HG03575 (cell line): ENCODE results near the gene CCDC77.
"Not testable (repeated sequence)": the region's sequence is repeated elsewhere in the genome, so short reads cannot be mapped to it uniquely, and the experiment has no call there.

ENCODE experiments used
- ATAC-seq: cut with Tn5 transposase; IDR thresholded peaks from one replicate; pipeline ENCODE4 v1.9.1; 2021; ENCODE audit not compliant: unreplicated experiment, insufficient number of reproducible peaks, low FRiP score; ENCODE audit errors: extremely low read depth

CCDC77 gene

GRCh38 chr12:401235-402028, at the start of gene CCDC77:
CCDC77 (plus strand) TSS chr12:401644; CDS start chr12:409384, 7,740 bp downstream.
- ATAC-seq, result peak; percentile 82

GRCh38 chr12:356276-356988, 45.0 kb upstream of the CCDC77 start:
- no peak for ATAC-seq

GRCh38 chr12:359091-359490, 42.4 kb upstream of the CCDC77 start:
- no peak for ATAC-seq

- ATAC-seq, result no peak
Measured at GRCh38 chr12:366820-367219, 34.6 kb upstream of the CCDC77 start.

- ATAC-seq, result no peak
Measured at GRCh38 chr12:367972-368371, 33.5 kb upstream of the CCDC77 start.

- ATAC-seq, result not testable (repeated sequence)
Measured at GRCh38 chr12:370739-371485, 30.5 kb upstream of the CCDC77 start.

- ATAC-seq, result no peak
Measured at GRCh38 chr12:386651-387050, 14.8 kb upstream of the CCDC77 start.

GRCh38 chr12:388012-388411, 13.4 kb upstream of the CCDC77 start:
- ATAC-seq, result no peak

- no peak for ATAC-seq
Measured at GRCh38 chr12:388541-389141, 12.8 kb upstream of the CCDC77 start.

- no peak for ATAC-seq
Measured at GRCh38 chr12:389142-390096, 12.0 kb upstream of the CCDC77 start, which contains the start of gene KDM5A. KDM5A (minus strand) TSS chr12:389320; CDS start chr12:389091, 229 bp downstream.

GRCh38 chr12:400828-401227, 616 bp upstream of the CCDC77 start:
- no peak for ATAC-seq

- ATAC-seq, result no peak
Measured at GRCh38 chr12:402029-402389, 565 bp downstream of the CCDC77 start.

GRCh38 chr12:414859-415258, 13.4 kb downstream of the CCDC77 start:
- ATAC-seq, result no peak

- no peak for ATAC-seq
Measured at GRCh38 chr12:418432-418831, 17.0 kb downstream of the CCDC77 start.

GRCh38 chr12:422526-422925, 21.1 kb downstream of the CCDC77 start:
- no peak for ATAC-seq

- ATAC-seq, result not testable (repeated sequence)
Measured at GRCh38 chr12:435737-436136, 34.3 kb downstream of the CCDC77 start.

GRCh38 chr12:442235-442884, 40.9 kb downstream of the CCDC77 start:
- no peak for ATAC-seq

- no peak for ATAC-seq
Measured at GRCh38 chr12:447141-447540, 45.7 kb downstream of the CCDC77 start.
